Measurements from ENCODE around the gene INPP5F. TPM values are rescaled to one million over a fixed set of nuclear protein-coding genes. Genes with fewer than 3 reads are reported as not detected.

The INPP5F gene
- total RNA-seq, 2 donors from 2014 or later: 6.7 to 15.4 TPM

DNA sequence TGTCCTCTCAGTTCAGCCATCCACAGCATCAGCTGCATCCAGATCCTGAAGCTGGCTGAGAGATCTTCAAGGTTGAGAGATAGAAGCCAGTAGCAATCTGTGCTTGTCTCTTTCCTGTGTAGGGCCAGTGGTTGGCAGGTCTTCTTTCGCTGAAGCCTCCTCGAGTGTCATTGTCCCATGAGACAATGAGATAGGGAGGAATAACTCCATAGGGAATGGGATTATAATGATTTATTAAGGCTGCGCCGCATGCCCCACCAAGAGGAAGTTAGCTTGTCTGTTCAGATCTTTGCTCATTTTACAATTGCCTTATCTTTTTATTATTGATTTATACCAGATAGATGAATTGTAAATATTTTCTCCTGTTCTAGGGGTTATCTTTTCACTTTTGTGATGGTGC, 85.3 kb downstream of the INPP5F start:
- H3K9me3 Mint-ChIP-seq: no peaks in the 10 kb centered on the region
- H3K27ac Mint-ChIP-seq: no peak overlapping the region
- ATAC-seq: no peak
- H3K4me3 Mint-ChIP-seq: no peak overlapping the region
- H3K4me1 Mint-ChIP-seq (ENCODE audit: low read depth in 2 of 2): peaks cover 17 to 18% of the 10 kb centered on the region in 2 donors
- no peak for DNase-seq (ENCODE audit: low spot score)
- no peaks in the 10 kb centered on the region for H3K27me3 Mint-ChIP-seq
- H3K36me3 Mint-ChIP-seq: peaks cover 6% of the 10 kb centered on the region

- H3K4me3 Mint-ChIP-seq: no peak overlapping the region
- peaks cover 28 to 29% of the 10 kb centered on the region in 2 donors for H3K4me1 Mint-ChIP-seq (ENCODE audit: low read depth in 2 of 2)
- ATAC-seq: no peak
Measured at GRCh38 chr10:119812684-119813083, 86.8 kb downstream of the INPP5F start.

GRCh38 chr10:119815671-119816070, 89.8 kb downstream of the INPP5F start:
- peaks cover 6% of the 10 kb centered on the region for H3K36me3 Mint-ChIP-seq
- no peaks in the 10 kb centered on the region for H3K9me3 Mint-ChIP-seq
- peak in 1 of 2 donors; percentile 61 for ATAC-seq
- peak overlapping the region; percentile 8 for H3K4me3 Mint-ChIP-seq
- H3K4me1 Mint-ChIP-seq (ENCODE audit: low read depth in 2 of 2): peaks cover 23 to 25% of the 10 kb centered on the region in 2 donors
- H3K27me3 Mint-ChIP-seq: no peaks in the 10 kb centered on the region
- no peak overlapping the region for H3K27ac Mint-ChIP-seq
- no peak for DNase-seq (ENCODE audit: low spot score)

More at GRCh38 chr10:119812684-119813083, 86.8 kb downstream of the INPP5F start:
- H3K27me3 Mint-ChIP-seq: no peaks in the 10 kb centered on the region
- no peaks in the 10 kb centered on the region for H3K9me3 Mint-ChIP-seq
- DNase-seq (ENCODE audit: low spot score): no peak
- H3K27ac Mint-ChIP-seq: no peak overlapping the region
- H3K36me3 Mint-ChIP-seq: peaks cover 6% of the 10 kb centered on the region

DNA sequence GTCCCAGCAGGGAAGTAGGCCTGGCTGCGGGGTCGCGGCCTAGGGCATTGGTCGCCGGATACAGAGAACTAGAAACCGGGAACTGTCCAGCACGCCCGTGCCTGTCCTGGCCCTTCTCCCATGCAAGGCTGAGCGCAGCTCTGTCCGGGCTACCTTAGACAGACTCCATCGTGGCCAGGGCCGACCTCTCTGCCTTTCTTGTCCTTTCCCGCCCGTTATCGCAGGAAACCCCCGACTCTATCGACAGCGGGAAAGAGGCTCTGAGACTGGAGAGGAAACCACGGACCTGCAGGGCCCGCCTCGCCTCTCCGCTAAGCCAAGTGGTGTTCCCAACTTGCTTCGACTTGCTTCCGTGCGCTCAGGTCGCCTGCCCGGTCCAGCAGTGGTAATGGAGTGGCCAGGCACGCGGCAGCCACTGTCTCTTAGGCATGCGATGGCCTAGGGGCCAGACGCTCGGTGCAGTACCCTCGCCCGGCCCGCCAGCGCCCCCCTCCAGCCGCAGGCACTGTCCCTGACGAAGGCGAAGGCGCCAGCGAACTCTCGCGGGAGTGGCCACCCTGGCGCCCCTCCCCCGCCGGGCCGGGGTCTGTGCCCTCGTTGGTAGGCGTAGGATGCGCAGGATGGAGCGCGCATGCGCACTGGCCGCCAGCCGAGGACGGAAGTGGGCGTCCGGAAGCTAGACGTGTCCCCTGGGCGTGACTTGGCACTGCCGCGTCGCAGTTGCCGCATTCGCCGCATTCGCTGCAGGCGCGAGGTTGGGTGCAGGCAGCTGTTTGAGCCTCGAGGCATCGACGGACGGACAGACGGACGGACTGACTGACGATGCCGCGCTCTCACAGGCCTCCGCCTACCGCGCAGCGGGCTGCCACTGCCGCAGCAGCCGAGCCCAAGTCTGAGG, 92.4 kb downstream of the INPP5F start:
- Mint-ChIP-seq H3K9me3 (no peaks in the 10 kb centered on the region), H3K27me3 (no peaks in the 10 kb centered on the region), H3K4me3 (no peak overlapping the region), H3K27ac (no peak overlapping the region), H3K4me1 (ENCODE audit: low read depth in 2 of 2) (peaks cover 23 to 25% of the 10 kb centered on the region in 2 donors), H3K36me3 (peaks cover 6% of the 10 kb centered on the region)
- ATAC-seq: peak; percentile 56 to 70
- DNase-seq (ENCODE audit: low spot score): peak; percentile 70

DNA sequence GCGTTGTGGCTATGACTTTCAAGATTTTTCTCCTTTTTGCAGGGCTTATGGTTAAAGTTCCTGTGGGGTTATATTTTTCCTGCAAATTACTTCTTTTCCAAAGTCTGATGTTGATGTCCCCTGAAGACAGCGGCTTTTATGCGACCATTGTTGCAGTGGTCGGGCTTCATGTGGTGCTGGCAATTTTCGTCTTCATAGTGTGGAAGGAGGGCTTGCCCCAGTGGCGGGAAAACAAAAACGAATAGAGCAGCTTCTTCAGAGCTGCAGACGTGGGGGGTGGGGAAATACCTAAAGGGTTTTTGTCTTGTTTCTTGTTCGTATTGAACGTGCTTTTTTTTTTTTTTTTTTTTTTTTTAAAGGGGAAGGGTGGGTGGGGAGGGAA, 93.0 kb downstream of the INPP5F start:
- Mint-ChIP-seq H3K36me3 (peaks cover 10% of the 10 kb centered on the region), H3K4me3 (no peak overlapping the region), H3K9me3 (no peaks in the 10 kb centered on the region), H3K4me1 (ENCODE audit: low read depth in 2 of 2) (peaks cover 23 to 25% of the 10 kb centered on the region in 2 donors), H3K27me3 (no peaks in the 10 kb centered on the region), H3K27ac (no peak overlapping the region)
- DNase-seq (ENCODE audit: low spot score) (no peak), ATAC-seq (no peak)

DNA sequence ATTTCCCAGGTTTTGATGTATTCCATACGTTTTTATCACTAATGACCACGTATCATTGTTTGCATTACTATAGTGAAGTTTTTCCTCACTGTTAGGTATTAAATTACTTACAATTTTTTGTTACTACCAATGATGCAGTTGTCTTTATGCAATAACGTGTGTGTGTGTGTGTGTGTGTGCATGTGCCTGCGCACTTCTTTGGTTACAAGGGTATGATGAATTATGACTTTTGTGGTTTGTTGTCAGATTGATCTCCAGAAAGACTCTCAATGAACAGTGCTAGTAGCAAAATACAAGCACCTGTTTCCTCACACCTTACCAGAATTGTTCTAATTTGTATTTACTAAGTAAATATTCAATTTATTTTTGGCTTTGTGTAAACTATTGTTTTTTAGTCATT, 95.3 kb downstream of the INPP5F start:
- DNase-seq (ENCODE audit: low spot score) (no peak), ATAC-seq (no peak)
- H3K36me3 Mint-ChIP-seq: peaks cover 7% of the 10 kb centered on the region
- peaks cover 11 to 12% of the 10 kb centered on the region in 2 donors for H3K4me1 Mint-ChIP-seq (ENCODE audit: low read depth in 2 of 2)
- no peak overlapping the region for H3K27ac Mint-ChIP-seq
- H3K4me3 Mint-ChIP-seq: no peak overlapping the region
- H3K27me3 Mint-ChIP-seq: no peaks in the 10 kb centered on the region
- H3K9me3 Mint-ChIP-seq: no peaks in the 10 kb centered on the region

DNA sequence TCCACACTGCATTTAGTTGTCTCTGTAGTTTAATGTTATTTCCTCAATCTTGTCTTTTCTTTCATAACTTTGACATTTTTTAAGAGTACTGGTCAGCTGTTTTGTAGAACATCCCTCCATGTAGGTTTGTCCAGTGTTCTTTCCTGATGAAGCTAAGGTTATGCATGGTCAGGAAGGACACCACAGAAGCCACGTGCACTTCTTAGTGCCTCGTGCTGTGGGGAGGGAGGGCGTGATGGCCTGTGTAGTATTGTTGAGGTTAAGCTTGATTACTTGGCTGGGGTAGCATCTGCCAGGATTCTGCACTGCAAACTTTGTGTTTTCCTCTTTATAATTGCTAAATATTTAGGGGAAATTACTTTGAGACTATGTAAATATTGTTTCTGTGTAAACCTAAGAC, 98.4 kb downstream of the INPP5F start:
- no peak overlapping the region for H3K4me3 Mint-ChIP-seq
- H3K36me3 Mint-ChIP-seq: peaks cover 18% of the 10 kb centered on the region
- DNase-seq (ENCODE audit: low spot score): no peak
- no peaks in the 10 kb centered on the region for H3K27me3 Mint-ChIP-seq
- H3K9me3 Mint-ChIP-seq: no peaks in the 10 kb centered on the region
- no peak for ATAC-seq
- no peak overlapping the region for H3K27ac Mint-ChIP-seq
- H3K4me1 Mint-ChIP-seq (ENCODE audit: low read depth in 2 of 2): no peaks in the 10 kb centered on the region

GRCh38 chr10:119826771-119827170, 100.9 kb downstream of the INPP5F start:
- no peaks in the 10 kb centered on the region for H3K9me3 Mint-ChIP-seq
- H3K27ac Mint-ChIP-seq: no peak overlapping the region
- DNase-seq (ENCODE audit: low spot score) (no peak), ATAC-seq (no peak)
- peaks cover 31% of the 10 kb centered on the region for H3K36me3 Mint-ChIP-seq
- no peak overlapping the region for H3K4me3 Mint-ChIP-seq
- H3K27me3 Mint-ChIP-seq: no peaks in the 10 kb centered on the region
- no peaks in the 10 kb centered on the region for H3K4me1 Mint-ChIP-seq (ENCODE audit: low read depth in 2 of 2)

GRCh38 chr10:119827430-119827829, 101.6 kb downstream of the INPP5F start:
- DNase-seq (ENCODE audit: low spot score) (no peak), ATAC-seq (no peak)
- Mint-ChIP-seq H3K27me3 (no peaks in the 10 kb centered on the region), H3K4me1 (ENCODE audit: low read depth in 2 of 2) (no peaks in the 10 kb centered on the region), H3K36me3 (peaks cover 38% of the 10 kb centered on the region), H3K4me3 (no peak overlapping the region), H3K9me3 (no peaks in the 10 kb centered on the region), H3K27ac (no peak overlapping the region)

DNA sequence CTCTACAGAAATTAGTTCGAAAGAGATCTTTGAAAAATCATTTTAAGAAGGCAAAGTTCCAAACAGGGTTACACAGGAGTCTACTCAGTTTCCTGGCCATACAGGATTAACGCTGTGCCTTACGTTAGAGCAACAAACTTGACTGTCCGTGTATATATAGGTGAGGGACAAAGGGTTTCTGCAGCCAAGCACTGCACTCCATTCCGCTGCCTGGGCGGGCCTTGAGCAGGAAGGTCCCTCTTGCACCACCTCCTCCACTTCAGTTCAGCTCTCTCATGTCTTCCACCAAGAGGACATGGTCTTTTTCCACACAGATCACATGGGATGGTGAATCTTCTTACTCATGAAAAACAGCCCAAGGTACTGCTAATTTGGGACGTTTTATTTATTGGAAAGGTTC, 103.6 kb downstream of the INPP5F start:
- Mint-ChIP-seq H3K4me3 (no peak overlapping the region), H3K4me1 (ENCODE audit: low read depth in 2 of 2) (peaks cover 7 to 10% of the 10 kb centered on the region in 2 donors), H3K36me3 (peaks cover 49% of the 10 kb centered on the region), H3K27ac (no peak overlapping the region), H3K9me3 (no peaks in the 10 kb centered on the region), H3K27me3 (no peaks in the 10 kb centered on the region)
- DNase-seq (ENCODE audit: low spot score) (no peak), ATAC-seq (no peak)

DNA sequence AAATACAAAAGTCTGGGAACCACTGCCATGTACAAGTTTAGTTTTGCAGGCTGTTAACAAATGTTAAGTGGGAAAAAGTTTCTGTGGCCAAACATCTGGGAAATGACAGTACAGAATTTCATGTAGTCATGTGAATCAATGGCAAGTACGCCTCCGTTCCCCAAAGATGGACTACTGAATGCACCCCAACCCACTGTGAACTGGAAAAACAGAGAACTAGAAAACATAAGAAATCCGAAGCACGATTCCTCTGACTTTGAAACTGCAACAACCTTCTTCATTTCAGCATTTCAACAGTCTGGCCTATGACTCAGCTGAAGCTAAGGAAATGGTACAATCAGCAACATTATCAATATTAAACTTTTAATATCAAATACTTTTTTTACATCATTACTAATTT, 105.0 kb downstream of the INPP5F start:
- H3K4me3 Mint-ChIP-seq: no peak overlapping the region
- peaks cover 12 to 19% of the 10 kb centered on the region in 2 donors for H3K4me1 Mint-ChIP-seq (ENCODE audit: low read depth in 2 of 2)
- H3K27ac Mint-ChIP-seq: no peak overlapping the region
- H3K27me3 Mint-ChIP-seq: no peaks in the 10 kb centered on the region
- peaks cover 60% of the 10 kb centered on the region for H3K36me3 Mint-ChIP-seq
- H3K9me3 Mint-ChIP-seq: no peaks in the 10 kb centered on the region
- ATAC-seq (no peak), DNase-seq (ENCODE audit: low spot score) (no peak)

DNA sequence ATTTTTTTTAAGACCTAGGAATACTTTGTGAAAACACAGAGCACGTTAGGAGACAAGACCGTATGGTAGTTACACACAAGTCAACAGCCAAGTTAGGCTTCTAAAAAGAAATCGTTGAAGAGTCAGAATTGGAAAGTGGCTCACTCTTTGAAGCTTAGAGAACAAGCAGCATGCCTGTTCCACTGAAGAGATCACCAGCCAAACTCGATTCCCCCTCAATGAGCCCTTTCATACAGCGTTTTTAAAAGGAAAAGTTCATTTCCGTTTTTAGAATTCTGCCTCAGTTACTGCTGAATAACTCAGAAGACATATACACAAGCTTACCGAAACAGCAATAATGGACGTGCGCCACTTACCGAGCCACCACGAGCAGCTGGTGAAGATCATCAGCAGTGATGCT, 105.8 kb downstream of the INPP5F start:
- ATAC-seq (no peak), DNase-seq (ENCODE audit: low spot score) (no peak)
- Mint-ChIP-seq H3K4me3 (no peak overlapping the region), H3K27me3 (no peaks in the 10 kb centered on the region), H3K27ac (no peak overlapping the region), H3K9me3 (no peaks in the 10 kb centered on the region), H3K36me3 (peaks cover 66% of the 10 kb centered on the region), H3K4me1 (ENCODE audit: low read depth in 2 of 2) (peaks cover 12 to 19% of the 10 kb centered on the region in 2 donors)

DNA sequence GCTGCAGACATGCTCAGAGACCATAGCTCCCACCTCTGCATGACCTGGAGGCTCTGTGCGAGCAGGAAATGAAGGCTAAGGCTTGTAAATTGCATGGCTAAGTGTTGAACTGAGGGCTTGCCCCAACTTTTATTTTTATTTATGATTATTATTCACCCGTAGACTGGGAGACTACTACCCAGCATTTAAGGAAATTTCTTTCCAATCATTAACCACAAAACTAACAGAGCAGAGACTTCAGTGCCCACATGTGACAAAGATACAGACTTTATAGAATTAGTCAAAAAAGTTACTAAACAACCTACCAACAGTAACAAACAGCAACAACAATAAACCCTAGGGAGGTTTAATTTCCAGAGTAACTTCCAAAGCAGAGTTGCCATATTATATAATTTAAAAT, 107.1 kb downstream of the INPP5F start:
- Mint-ChIP-seq H3K27ac (peak overlapping the region in 1 of 2 donors; percentile 50), H3K36me3 (peaks cover 71% of the 10 kb centered on the region), H3K4me3 (no peak overlapping the region), H3K9me3 (no peaks in the 10 kb centered on the region), H3K27me3 (no peaks in the 10 kb centered on the region), H3K4me1 (ENCODE audit: low read depth in 2 of 2) (peaks cover 12 to 19% of the 10 kb centered on the region in 2 donors)
- no peak for DNase-seq (ENCODE audit: low spot score)
- ATAC-seq: no peak

DNA sequence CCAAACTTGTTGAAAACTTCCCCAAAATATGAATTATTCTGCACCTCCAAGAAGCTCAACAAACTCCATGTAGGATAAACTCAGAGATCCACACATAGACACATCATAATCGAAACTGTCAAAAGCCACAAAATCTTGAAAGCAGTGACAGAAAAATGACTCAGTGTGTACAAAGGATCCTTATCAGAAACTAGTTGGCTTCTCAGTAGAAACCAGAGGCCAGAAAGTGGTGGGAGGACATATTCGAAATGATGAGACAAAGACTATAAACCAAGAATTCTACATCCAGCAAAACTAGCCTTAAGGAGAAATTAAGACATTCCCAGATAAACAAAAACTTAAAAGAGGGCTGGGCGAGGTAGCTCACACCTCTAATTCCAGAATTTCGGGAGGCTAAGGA, 108.3 kb downstream of the INPP5F start:
- Mint-ChIP-seq H3K27me3 (no peaks in the 10 kb centered on the region), H3K27ac (peak overlapping the region; percentile 50 to 64), H3K36me3 (peaks cover 78% of the 10 kb centered on the region), H3K9me3 (no peaks in the 10 kb centered on the region), H3K4me3 (peak overlapping the region; percentile 51), H3K4me1 (ENCODE audit: low read depth in 2 of 2) (peaks cover 12 to 19% of the 10 kb centered on the region in 2 donors)
- ATAC-seq (peak in 1 of 2 donors; percentile 80), DNase-seq (ENCODE audit: low spot score) (no peak)

Data from natural killer cell treated with Interleukin-12 subunit alpha and Interleukin-12 subunit beta and Interleukin-15 and Interleukin-18, amount 100 ng/mL, for 72 hours (primary cell).